ENCODE results near the gene ZNF790.

DNA sequence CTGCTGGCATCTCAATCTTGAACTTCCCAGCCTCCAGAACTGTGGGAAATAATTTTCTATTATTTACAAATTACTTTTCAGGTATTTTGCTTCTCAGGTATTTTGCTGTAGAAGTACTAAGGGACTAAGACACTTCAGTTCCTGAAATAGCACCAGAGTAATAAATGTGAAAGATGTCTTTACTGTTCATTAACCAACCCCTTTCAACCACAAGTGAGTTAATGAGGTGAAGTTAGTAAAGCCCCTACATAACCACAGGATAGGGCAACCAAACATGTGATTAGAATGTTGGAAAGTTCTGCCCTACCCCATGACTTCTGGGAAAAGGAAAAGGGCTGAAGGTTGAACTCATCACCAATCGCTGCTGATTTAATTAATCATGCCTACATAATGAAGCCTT lies 9.8 kb upstream of the ZNF790 start:
- TF ChIP-seq, protein P1, sequence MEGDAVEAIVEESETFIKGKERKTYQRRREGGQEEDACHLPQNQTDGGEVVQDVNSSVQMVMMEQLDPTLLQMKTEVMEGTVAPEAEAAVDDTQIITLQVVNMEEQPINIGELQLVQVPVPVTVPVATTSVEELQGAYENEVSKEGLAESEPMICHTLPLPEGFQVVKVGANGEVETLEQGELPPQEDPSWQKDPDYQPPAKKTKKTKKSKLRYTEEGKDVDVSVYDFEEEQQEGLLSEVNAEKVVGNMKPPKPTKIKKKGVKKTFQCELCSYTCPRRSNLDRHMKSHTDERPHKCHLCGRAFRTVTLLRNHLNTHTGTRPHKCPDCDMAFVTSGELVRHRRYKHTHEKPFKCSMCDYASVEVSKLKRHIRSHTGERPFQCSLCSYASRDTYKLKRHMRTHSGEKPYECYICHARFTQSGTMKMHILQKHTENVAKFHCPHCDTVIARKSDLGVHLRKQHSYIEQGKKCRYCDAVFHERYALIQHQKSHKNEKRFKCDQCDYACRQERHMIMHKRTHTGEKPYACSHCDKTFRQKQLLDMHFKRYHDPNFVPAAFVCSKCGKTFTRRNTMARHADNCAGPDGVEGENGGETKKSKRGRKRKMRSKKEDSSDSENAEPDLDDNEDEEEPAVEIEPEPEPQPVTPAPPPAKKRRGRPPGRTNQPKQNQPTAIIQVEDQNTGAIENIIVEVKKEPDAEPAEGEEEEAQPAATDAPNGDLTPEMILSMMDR (IDR thresholded peaks at IDR 0.05), result no peak
- TF ChIP-seq ZFX (IDR thresholded peaks at IDR 0.05; ENCODE audit: borderline replicate concordance), result no peak

Measured in 22Rv1 (cell line).